Stimulated activated CD8-positive, alpha-beta memory T cell treated with anti-CD3 and anti-CD28 coated beads, Interleukin-7, amount 100 ng/mL, for 48 hours (primary cell): ENCODE measurements around the gene OSMR.

Experiments used
- DNase-seq, 2 donors: peaks; one replicate each; pipeline ENCODE4 v3.0.0-alpha.2; 2020; ENCODE audit warnings: low read depth in 1 of 2; ENCODE audit errors: extremely low read depth in 1 of 2

Gene OSMR

GRCh38 chr5:38845526-38846378 is at the start of gene OSMR:
Gene OSMR, plus strand, starts transcription at chr5:38846012. Its CDS starts 23,033 bp downstream, at chr5:38869045.
- peak in 1 of 2 donors; percentile 13 for DNase-seq

- no peak for DNase-seq
Observed at GRCh38 chr5:38796742-38797108, 49.1 kb upstream of the OSMR start.

DNA sequence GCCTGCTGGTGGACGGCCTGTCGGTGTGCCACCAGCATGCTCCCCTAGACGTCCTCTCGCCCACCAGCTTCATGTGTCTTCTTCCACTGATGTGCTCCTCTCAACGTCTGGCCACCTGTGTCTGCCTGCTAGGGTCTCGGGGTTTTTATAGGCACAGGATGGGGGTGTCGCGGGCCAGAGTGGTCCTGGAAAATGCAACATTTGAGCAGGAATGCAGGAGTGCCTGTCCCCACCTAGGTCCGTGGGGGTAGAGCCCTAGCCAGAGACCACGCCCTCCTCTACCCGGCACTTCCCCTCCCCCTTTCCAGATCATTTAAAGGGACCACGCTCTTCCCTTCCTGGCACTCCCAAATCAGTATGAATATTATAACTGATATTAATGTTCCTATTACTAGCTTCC is 48.0 kb upstream of the OSMR start:
- no peak for DNase-seq

DNA sequence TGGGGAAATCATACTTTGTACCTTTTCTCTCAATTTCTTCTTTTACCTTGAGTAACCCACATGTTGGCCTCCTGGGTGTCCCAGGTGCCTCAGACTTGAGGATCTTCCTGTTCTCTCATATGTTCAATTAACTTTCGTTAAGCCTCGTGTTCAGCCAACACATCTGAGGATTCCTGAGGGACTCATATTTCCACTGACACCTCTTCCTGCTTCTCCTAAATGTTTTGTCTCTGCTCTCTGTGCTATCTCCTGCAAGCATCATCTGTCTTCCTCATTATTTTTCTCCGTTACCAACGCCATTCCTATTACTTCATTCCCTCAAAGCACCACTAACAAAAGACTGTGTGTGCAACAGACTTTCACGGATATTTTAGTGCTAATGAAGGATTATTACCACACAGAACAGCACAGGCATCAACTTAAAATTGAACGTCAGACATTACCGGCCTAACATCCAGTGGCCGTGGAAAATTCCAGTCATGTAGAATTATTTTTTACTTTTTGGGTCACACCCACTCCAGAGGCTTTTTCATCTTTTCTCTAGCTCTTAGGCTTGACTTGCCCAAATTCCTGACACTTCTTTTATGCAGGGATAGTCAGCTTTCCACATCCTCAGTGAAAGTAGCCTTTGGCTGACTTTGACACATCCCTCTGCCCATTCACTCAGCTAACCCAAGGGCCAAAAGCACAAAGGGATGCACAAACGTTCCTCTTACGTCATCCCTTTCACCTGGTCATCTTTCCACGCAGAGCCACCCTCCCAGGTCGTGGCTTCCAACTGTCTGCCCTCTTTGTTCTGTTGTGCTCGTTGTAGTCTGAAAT is 46.0 kb upstream of the OSMR start:
- DNase-seq: no peak

DNA sequence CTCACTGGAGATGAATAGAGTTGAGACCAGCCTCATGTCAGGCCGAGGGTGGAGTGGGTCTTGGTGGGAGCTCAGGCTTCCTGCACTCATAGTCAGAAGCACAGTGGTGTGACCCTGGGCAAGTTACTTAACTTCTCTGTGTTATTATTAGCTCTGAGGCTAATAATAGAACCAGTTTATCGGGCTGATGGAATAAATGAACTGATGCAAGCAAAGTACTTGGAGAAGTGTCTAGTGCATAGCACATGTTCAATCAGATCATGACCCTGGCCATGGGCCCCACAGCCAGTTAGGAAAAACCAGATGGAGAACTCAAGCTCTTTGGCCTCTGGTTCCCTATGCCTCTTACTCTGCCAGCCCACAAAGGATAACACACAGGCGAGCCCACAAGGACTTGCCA is 45.3 kb upstream of the OSMR start:
- no peak for DNase-seq

DNA sequence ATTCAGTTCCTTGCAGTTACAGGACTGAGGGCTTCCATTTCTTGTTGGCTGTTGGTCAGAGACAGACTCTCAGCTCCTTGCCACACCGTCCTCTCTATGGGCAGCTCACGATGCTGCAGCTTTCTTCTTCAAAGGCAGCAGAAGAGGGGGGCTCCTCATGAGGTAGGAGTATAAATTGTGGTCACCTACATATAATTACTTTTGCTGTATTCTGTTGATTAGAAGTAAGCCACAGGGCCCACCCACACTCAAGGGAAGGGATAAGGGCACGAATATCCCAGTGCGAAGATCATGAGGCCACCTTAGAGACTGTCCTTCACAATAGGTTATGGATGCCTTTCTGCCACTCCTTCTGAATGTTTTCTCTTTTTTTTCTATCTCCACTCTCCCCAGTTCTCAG is 43.7 kb upstream of the OSMR start:
- no peak for DNase-seq

DNA sequence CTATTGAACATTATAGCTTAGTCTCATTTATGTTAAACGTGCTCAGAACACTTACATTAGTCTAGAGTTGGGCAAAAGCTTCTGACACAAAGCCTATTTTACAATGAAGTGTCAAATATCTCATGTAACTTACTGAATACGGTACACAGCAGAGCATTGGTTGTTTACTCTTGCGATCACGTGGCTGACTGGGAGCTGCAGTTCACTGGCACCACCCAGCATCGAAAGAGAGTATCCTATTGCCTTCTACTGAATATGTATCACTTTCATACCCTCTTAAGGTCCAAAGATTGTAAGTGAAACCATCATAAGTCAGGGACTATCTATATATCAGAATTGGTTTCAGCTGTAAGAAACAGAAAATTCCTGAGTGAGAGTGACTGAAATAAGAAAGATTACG is 42.6 kb upstream of the OSMR start:
- DNase-seq: no peak

- peak in 1 of 2 donors; percentile 5 for DNase-seq
Observed at GRCh38 chr5:38806775-38807258, 39.0 kb upstream of the OSMR start.

GRCh38 chr5:38807570-38808483 is 38.0 kb upstream of the OSMR start:
- DNase-seq: no peak

GRCh38 chr5:38808666-38809343 is 37.0 kb upstream of the OSMR start:
- no peak for DNase-seq

DNA sequence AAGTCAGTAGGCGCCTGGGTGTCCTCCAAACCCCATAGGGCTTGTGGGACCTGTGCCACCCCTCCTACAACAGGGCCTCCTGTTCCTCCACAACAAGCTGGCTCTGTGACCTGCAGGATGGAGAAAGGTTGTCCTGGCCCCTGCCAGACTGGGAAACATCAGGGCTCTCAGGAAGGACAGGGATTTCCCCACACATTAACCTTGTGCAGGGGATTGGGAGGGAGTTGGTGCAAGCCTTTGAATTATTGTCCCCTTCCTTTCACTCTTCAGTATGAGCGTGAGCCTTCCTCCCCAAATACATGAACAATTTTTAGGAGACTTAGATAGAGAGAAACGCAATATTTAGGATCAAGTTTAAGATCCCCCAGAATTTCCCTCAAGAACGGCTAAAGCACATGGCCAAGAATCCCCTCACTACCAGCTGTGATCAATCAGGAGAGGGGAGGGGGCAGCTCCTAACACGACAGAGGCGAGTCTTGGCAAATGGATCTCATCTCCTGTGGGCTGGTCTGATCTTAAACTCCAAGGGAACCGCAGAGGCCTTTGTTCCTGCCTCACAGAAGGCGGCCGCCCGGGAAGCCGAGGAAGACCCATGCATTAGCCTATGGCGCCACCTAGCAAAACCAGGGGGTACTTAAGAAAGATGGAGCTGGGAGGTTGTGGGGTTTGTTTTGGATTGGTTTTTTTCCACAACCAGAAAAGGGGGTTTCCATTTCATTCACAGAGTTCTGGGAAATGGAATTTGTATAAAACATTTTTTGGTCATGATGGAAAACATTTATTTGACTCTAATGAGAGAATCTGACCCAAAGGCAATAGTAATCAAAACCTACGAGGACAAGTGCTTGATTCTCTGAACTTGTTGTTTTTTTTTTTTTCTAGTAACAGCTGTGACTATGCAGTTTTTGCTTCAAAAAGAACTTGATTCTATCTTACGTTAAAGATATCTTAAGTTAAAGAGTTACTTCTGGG is 36.1 kb upstream of the OSMR start:
- peak; percentile 18 to 34 for DNase-seq

DNA sequence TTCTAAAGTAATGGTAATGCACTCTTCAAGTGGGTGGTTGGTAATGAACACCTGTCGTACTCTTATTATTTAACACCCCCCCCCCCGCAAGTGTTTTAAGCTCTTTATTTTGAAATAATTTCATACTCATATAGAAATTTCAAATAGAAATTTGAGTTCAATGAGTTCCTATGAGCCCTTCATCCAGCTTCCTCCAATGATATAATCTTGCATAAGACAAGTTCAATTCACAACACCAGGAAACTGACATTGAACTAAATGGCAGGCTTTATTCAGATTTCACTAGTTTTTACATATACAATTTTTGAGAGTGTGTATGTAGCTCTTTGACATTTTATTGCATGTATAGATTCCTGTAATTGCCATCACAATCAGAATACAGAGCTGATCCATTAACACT is 30.9 kb upstream of the OSMR start:
- no peak for DNase-seq

DNA sequence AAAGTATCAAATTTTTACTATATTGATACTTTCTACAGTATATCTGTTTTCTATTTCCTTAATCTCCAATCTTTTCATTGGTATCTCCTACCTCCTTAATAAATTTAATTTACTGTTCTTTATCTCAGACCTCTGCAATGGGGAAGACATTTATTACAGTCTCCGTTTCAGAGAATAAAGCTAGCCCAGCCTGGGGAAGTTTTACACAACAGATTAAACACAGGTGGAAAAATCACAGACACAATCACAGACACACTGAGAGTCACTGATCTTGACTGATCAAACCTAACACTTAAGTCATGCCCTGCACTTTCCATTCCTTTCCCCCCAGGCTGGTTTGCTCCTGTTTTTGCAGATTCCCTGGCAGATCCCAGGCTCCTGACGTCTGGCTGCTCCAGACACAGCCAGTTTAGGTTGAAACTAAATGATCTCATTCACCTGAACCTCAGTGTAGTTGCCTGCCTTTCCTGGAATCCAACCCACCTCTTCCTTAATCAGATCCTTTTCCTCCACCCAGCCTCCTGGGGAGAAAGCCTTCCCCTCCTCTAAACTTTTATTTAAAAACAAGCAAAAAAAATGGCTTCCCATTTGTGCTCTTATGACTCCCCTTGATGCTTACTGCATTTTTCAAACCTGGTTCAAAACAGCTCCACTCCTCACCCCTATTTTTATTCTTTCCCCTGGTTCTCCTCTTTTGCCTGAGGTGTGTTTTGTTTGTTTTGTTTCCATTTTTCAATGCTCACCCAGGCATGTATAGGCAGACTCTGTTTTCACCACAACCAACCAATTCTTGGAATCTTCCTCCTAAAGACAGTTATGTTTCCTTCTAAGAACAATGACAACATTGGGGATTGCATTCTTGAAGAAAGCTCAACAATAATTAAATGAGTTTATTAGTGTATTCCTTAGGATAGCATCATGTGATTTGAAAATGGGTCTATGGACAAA is 29.5 kb upstream of the OSMR start:
- no peak for DNase-seq

DNA sequence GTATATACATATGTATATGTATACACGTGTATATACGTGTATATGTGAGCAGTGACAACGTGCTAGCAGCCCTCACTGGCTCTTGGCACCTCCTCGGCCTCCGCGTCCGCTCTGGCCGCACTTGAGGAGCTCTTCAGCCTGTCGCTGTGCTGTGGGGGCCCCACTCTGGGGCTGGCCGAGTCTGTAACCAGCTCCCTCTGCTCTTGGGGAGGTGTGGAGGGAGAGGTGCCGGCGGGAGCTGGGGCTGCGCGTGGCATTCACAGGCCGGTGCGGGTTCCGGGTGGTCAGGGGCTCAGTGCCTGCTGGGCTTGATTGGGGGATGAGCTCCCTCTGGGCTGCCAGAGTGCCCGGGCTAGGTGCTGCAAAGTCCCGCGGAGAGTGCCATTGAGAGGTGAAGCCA is 24.1 kb upstream of the OSMR start:
- no peak for DNase-seq

- no peak for DNase-seq
Observed at GRCh38 chr5:38823503-38823902, 22.3 kb upstream of the OSMR start.

DNA sequence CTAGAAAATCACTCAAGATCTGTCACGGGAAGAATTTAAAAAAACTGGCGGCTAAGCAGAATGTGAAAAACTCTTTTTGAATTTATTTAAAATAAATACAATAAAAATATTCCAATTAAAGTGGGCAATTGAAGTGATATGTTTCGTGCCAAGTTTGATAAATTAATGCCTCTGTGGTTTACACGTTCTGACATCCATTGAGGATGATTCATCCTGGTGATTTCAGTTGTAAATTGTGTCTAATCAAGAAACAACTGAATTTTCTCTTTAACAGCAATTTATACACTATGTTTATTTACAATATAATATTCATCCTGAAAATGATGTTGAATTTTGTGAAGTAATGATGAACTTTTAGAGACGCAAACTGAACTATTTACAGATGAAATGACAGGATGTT is 21.0 kb upstream of the OSMR start:
- no peak for DNase-seq

GRCh38 chr5:38825494-38825893 is 20.3 kb upstream of the OSMR start:
- DNase-seq: no peak

- no peak for DNase-seq
Observed at GRCh38 chr5:38827525-38827924, 18.3 kb upstream of the OSMR start.
